HepG2 (cell line): Measurements from ENCODE around the gene COMT. TPM values are rescaled to one million over a fixed set of nuclear protein-coding genes. Genes with fewer than 3 reads are reported as not detected.
A peak's percentile ranks its signal among the peaks of the same experiment; 100 is the strongest.

ENCODE experiments used
- AGO2 ChIP-seq: fragments of 200-400 bp; formaldehyde crosslinking; optimal IDR thresholded peaks from 2 replicates; pipeline ENCODE3; 2017; ENCODE audit warnings: mild to moderate bottlenecking, low read depth, low read length, moderate library complexity
- ATAD3A ChIP-seq: sonication (generic); formaldehyde crosslinking; IDR thresholded peaks from 2 replicates; pipeline ENCODE4 v1.4.0; 2020; ENCODE audit warnings: missing genetic modification reagents
- CEBPB ChIP-seq: IDR thresholded peaks from 2 replicates; pipeline ENCODE4 v1.6.1; 2011; ENCODE audit warnings: low read depth, low read length, improper control_type of control experiment, borderline replicate concordance
- ELF3 ChIP-seq: IDR thresholded peaks from 2 replicates; pipeline ENCODE4 v1.6.1; 2016; ENCODE audit warnings: missing genetic modification reagents, missing compliant biosample characterization
- ETS1 ChIP-seq: sonication (generic); formaldehyde crosslinking; IDR thresholded peaks from 2 replicates; pipeline ENCODE4 v1.4.0; 2020; ENCODE audit warnings: missing genetic modification reagents
- FUBP1 ChIP-seq: sonication (generic); formaldehyde crosslinking; IDR thresholded peaks from 2 replicates; pipeline ENCODE4 v1.5.1; 2020; ENCODE audit warnings: missing genetic modification reagents, mild to moderate bottlenecking, borderline replicate concordance
- KAT8 ChIP-seq: IDR thresholded peaks from 2 replicates; pipeline ENCODE4 v1.6.1; 2016; ENCODE audit warnings: missing genetic modification reagents, missing compliant biosample characterization
- MAX ChIP-seq: IDR thresholded peaks from 2 replicates; pipeline ENCODE4 v1.6.1; 2012; ENCODE audit warnings: inconsistent platforms
- MXD3 ChIP-seq: IDR thresholded peaks from 2 replicates; pipeline ENCODE4 v1.6.1; 2016; ENCODE audit warnings: mild to moderate bottlenecking, missing biosample characterization, missing genetic modification reagents
- NFE2L1 ChIP-seq: sonication (generic); formaldehyde crosslinking; IDR thresholded peaks from 2 replicates; pipeline ENCODE4 v1.4.0; 2020; ENCODE audit warnings: missing genetic modification reagents, mild to moderate bottlenecking, borderline replicate concordance
- SAFB2 ChIP-seq: sonication (generic); formaldehyde crosslinking; IDR thresholded peaks from 2 replicates; pipeline ENCODE4 v1.5.1; 2020; ENCODE audit warnings: missing genetic modification reagents, low read depth, mild to moderate bottlenecking, borderline replicate concordance
- SAP130 ChIP-seq: IDR thresholded peaks from 2 replicates; pipeline ENCODE4 v1.6.1; 2016; ENCODE audit warnings: low read depth
- SOX13 ChIP-seq, 3 experiments: fragments of 450-650 bp in 1 of 3; sonication (generic) in 1 of 3; formaldehyde crosslinking in 1 of 3; IDR thresholded peaks in 2 of 3; conservative IDR thresholded peaks in 1 of 3; 2 replicates each; pipeline versions ENCODE4 v1.5.0 to v1.6.1; 2016 to 2020; ENCODE audit warnings: antibody characterized with exemption in 1 of 3, mild to moderate bottlenecking in 1 of 3, missing compliant biosample characterization in 1 of 3, missing genetic modification reagents in 1 of 3, moderate library complexity in 1 of 3
- SSRP1 ChIP-seq: IDR thresholded peaks from 2 replicates; pipeline ENCODE4 v1.6.1; 2016; ENCODE audit warnings: control low read depth
- ZNF616 ChIP-seq: sonication (generic); formaldehyde crosslinking; IDR thresholded peaks from 2 replicates; pipeline ENCODE4 v1.5.0; 2020; ENCODE audit warnings: low read depth, mild to moderate bottlenecking, missing genetic modification reagents
- ZNF646 ChIP-seq: sonication (generic); formaldehyde crosslinking; IDR thresholded peaks from 2 replicates; pipeline ENCODE4 v1.9.0; 2021; ENCODE audit warnings: mild to moderate bottlenecking, missing genetic modification reagents
- ZNF737 ChIP-seq: sonication (generic); formaldehyde crosslinking; IDR thresholded peaks from 2 replicates; pipeline ENCODE4 v1.5.0; 2020; ENCODE audit warnings: missing genetic modification reagents, mild to moderate bottlenecking, borderline replicate concordance
- ZNF772 ChIP-seq: sonication (generic); formaldehyde crosslinking; IDR thresholded peaks from 2 replicates; pipeline ENCODE4 v1.5.0; 2020; ENCODE audit warnings: mild to moderate bottlenecking, missing genetic modification reagents
- polyA plus RNA-seq, 8 experiments: library from polyadenylated mRNA; depleted of rRNA in 3 of 8; stranded (reverse) in 7 of 8; unstranded in 1 of 8; fragments of >200 nt; fragmentation: Illumina TruSeq in 4 of 8; extraction: Trizol in 4 of 8; gene quantifications; 2 replicates each; pipeline versions ENCODE4 v1.2.1 to v1.2.3, GENCODE V29; 2011 to 2016; ENCODE audit warnings: low read depth in 4 of 8, missing spikeins in 1 of 8, mixed read lengths in 1 of 8; ENCODE audit not compliant: insufficient read depth in 1 of 8
- total RNA-seq, 5 experiments: library from RNA; depleted of rRNA; stranded (reverse); fragments of >200 nt; fragmentation: Illumina TruSeq; extraction: Trizol; gene quantifications; 2 replicates each; pipeline ENCODE4 v1.2.3, GENCODE V29; 2016; ENCODE audit warnings: low read depth in 1 of 5

Gene COMT
- total and polyA plus RNA-seq, 2 of the 13 experiments (the other 11 are each of a cell fraction or from before 2014, with no cell fraction given) = 156 to 162 TPM

GRCh38 chr22:19943082-19944026, 1.8 kb downstream of the COMT start (continued):
- no peak for TF ChIP-seq ETS1 (CRISPR knock-in tag)
- peak; percentile 13; the same call in 1 of the 2 replicates for TF ChIP-seq ELF3
- TF ChIP-seq ZNF616 (CRISPR knock-in tag) = no peak
- TF ChIP-seq AGO2 = no peak
- TF ChIP-seq ZNF737 (CRISPR knock-in tag) = no peak
- TF ChIP-seq MAX = 0 out of 2 replicates have a peak, but pooled peaks have one; percentile 16
- TF ChIP-seq CEBPB = peak; percentile 67; the same call in 1 of the 2 replicates
- no peak for TF ChIP-seq SAFB2
- TF ChIP-seq SAP130 = peak; percentile 8; the same call in 1 of the 2 replicates
- no peak for TF ChIP-seq SOX13 (IDR thresholded peaks at IDR 0.05)
- no peak for TF ChIP-seq SOX13 (CRISPR knock-in tag; conservative IDR thresholded peaks at IDR 0.05 in 1 of 2, IDR thresholded peaks at IDR 0.05 in 1 of 2)
- TF ChIP-seq FUBP1 = no peak
- TF ChIP-seq ZNF772 (CRISPR knock-in tag) = no peak; the same call in 1 of the 2 replicates
- TF ChIP-seq ATAD3A (CRISPR knock-in tag) = no peak
- no peak for TF ChIP-seq NFE2L1
- no peak for TF ChIP-seq SSRP1 (CRISPR knock-in tag)
- no peak for TF ChIP-seq ZNF646 (CRISPR knock-in tag)
- 0 out of 2 replicates have a peak, but pooled peaks have one; percentile 14 for TF ChIP-seq KAT8
- TF ChIP-seq MXD3 (CRISPR knock-in tag) = no peak
